Transverse colon (tissue), 4 donors: ENCODE measurements around the gene RBM19.

Source experiments
- CTCF ChIP-seq, 5 experiments: fragments of 200-600 bp in 3 of 5; fragments of 450-650 bp in 2 of 5; sonication (generic) in 3 of 5; IDR thresholded peaks; 1 replicate in 2 of 5; 2 replicates in 3 of 5; pipeline ENCODE4 v1.5.1; 2016 to 2017; ENCODE audit warnings: antibody characterized with exemption in 5 of 5, inconsistent platforms in 3 of 5, mild to moderate bottlenecking in 2 of 5, moderate library complexity in 1 of 5
- EP300 ChIP-seq: sonication (generic); formaldehyde crosslinking; IDR thresholded peaks from one replicate; pipeline ENCODE4 v1.6.1; 2017; ENCODE audit warnings: antibody characterized with exemption, low read depth
- POLR2A ChIP-seq: fragments of 450-650 bp; IDR thresholded peaks from one replicate; pipeline ENCODE4 v1.6.1; 2016; ENCODE audit warnings: antibody characterized with exemption, mild to moderate bottlenecking, moderate library complexity
- POLR2AphosphoS5 ChIP-seq, 3 donors: sonication (generic); formaldehyde crosslinking; IDR thresholded peaks; one replicate each; pipeline ENCODE4 v1.6.1; 2016; ENCODE audit warnings: antibody characterized with exemption in 3 of 3

DNA sequence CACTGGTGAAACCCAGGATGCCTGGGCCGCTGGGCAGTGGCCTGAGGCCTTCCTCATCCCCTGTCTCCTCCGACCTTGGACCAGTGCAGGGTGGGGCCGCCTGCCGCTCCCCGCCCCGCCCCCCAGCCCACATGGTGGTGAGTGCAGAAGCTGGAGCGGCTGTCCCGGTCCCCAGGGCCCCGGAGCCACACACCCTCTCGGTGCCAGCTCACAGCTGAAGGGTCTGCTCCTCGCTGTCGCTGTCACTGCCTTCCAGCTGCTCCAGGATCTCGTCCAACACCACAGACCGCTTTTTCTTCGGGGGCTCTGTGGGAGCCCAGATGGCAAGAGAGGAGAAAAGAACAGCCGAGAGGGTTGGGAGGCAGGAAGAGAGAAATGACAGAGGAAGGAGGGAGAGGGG is 143.1 kb downstream of the RBM19 start:
- TF ChIP-seq CTCF (IDR thresholded peaks at IDR 0.05) (no peak), POLR2AphosphoS5 (IDR thresholded peaks at IDR 0.05) (no peak), POLR2A (no peak), EP300 (no peak)
